ENCODE data around the gene ECHDC3. TPM values are rescaled to one million over a fixed set of nuclear protein-coding genes. Genes with fewer than 3 reads are reported as not detected.

The ECHDC3 gene
- total and polyA plus RNA-seq, 2 of the 13 experiments (the other 11 are each of a cell fraction or from before 2014, with no cell fraction given), result not detected

GRCh38 chr10:11697718-11698527, 44.3 kb upstream of the ECHDC3 start (continued):
- TF ChIP-seq ZNF121 (CRISPR knock-in tag; IDR thresholded peaks at IDR 0.05) (peak; percentile 17; the same call in 1 of the 2 replicates), ZSCAN31 (CRISPR knock-in tag; IDR thresholded peaks at IDR 0.05; ENCODE audit: low read depth) (no peak), MXD3 (CRISPR knock-in tag; IDR thresholded peaks at IDR 0.05) (no peak), ZNF468 (CRISPR knock-in tag; IDR thresholded peaks at IDR 0.05) (no peak), HDAC2 (CRISPR knock-in tag; IDR thresholded peaks at IDR 0.05) (peak; percentile 67; the same call in 1 of the 2 replicates), U2AF2 (IDR thresholded peaks at IDR 0.05; ENCODE audit: low read depth, low read length) (no peak), MLLT10 (CRISPR knock-in tag; IDR thresholded peaks at IDR 0.05) (no peak), ZNF556 (CRISPR knock-in tag; IDR thresholded peaks at IDR 0.05; ENCODE audit: borderline replicate concordance) (0 out of 2 replicates have a peak, but pooled peaks have one; percentile 37), SOX13 (IDR thresholded peaks at IDR 0.05) (no peak), SOX13 (CRISPR knock-in tag; conservative IDR thresholded peaks at IDR 0.05 in 1 of 2, IDR thresholded peaks at IDR 0.05 in 1 of 2) (peak in 1 of 2 experiments; percentile 31; a peak in 1 of 4 replicates), ZNF644 (CRISPR knock-in tag; IDR thresholded peaks at IDR 0.05; ENCODE audit: low read depth) (0 out of 2 replicates have a peak, but pooled peaks have one; percentile 16), JARID2 (CRISPR knock-in tag; IDR thresholded peaks at IDR 0.05; ENCODE audit: insufficient replicate concordance) (no peak), FOXA1 (IDR thresholded peaks at IDR 0.05) (no peak), FOXA1 (CRISPR knock-in tag; IDR thresholded peaks at IDR 0.05) (0 out of 2 replicates have a peak, but pooled peaks have one; percentile 10), ARID5B (CRISPR knock-in tag; IDR thresholded peaks at IDR 0.05) (peak; percentile 34), CENPT (CRISPR knock-in tag; IDR thresholded peaks at IDR 0.05; ENCODE audit: low read depth) (no peak), DDIT3 (CRISPR knock-in tag; IDR thresholded peaks at IDR 0.05) (no peak), IRX3 (CRISPR knock-in tag; IDR thresholded peaks at IDR 0.05; ENCODE audit: borderline replicate concordance, low read depth) (no peak), HINFP (CRISPR knock-in tag; IDR thresholded peaks at IDR 0.05; ENCODE audit: low read depth) (no peak), MXD1 (CRISPR knock-in tag; IDR thresholded peaks at IDR 0.05) (no peak), ZNF841 (CRISPR knock-in tag; IDR thresholded peaks at IDR 0.05; ENCODE audit: borderline replicate concordance) (no peak), KDM2A (CRISPR knock-in tag; IDR thresholded peaks at IDR 0.05; ENCODE audit: borderline replicate concordance, low read depth) (0 out of 2 replicates have a peak, but pooled peaks have one; percentile 23), NCOA2 (CRISPR knock-in tag; IDR thresholded peaks at IDR 0.05) (peak; percentile 10; the same call in 1 of the 2 replicates), XRCC5 (optimal IDR thresholded peaks at IDR 0.05; ENCODE audit: low read length) (peak; percentile 43)

Measured in HepG2 (cell line).